Sigmoid colon (tissue), 4 donors: ENCODE data around the gene PLGRKT.

ENCODE experiments used
- CTCF ChIP-seq, 4 experiments: fragments of 450-650 bp in 3 of 4; fragments of 200-600 bp in 1 of 4; IDR thresholded peaks; one replicate each; pipeline ENCODE4 v1.5.1; 2016 to 2019; ENCODE audit warnings: antibody characterized with exemption in 4 of 4, mild to moderate bottlenecking in 3 of 4, moderate library complexity in 2 of 4
- EP300 ChIP-seq, 4 donors: sonication (generic); formaldehyde crosslinking; IDR thresholded peaks; one replicate each; pipeline ENCODE4 v1.6.1; 2017; ENCODE audit warnings: antibody characterized with exemption in 4 of 4
- POLR2A ChIP-seq, 2 donors: fragments of 450-650 bp; IDR thresholded peaks; one replicate each; pipeline ENCODE4 v1.6.1; 2016; ENCODE audit warnings: antibody characterized with exemption in 2 of 2, mild to moderate bottlenecking in 2 of 2, moderate library complexity in 2 of 2
- POLR2AphosphoS5 ChIP-seq, 4 donors: sonication (generic); formaldehyde crosslinking; IDR thresholded peaks; one replicate each; pipeline ENCODE4 v1.6.1; 2017; ENCODE audit warnings: antibody characterized with exemption in 4 of 4

GRCh38 chr9:5466766-5467165, 29.0 kb upstream of the PLGRKT start:
- TF ChIP-seq CTCF (IDR thresholded peaks at IDR 0.05) = no peak
- TF ChIP-seq POLR2A (IDR thresholded peaks at IDR 0.05) = no peak
- TF ChIP-seq POLR2AphosphoS5 (IDR thresholded peaks at IDR 0.05) = no peak
- no peak for TF ChIP-seq EP300 (IDR thresholded peaks at IDR 0.05)
